ENCODE measurements around the gene CCDC3.

CCDC3 gene

GRCh38 chr10:12961416-12962205 lies 39.9 kb downstream of the CCDC3 start:
- DNase-seq (ENCODE audit: low spot score), result no peak

- no peak for DNase-seq (ENCODE audit: low spot score)
These were observed 40.6 kb downstream of the CCDC3 start for GRCh38 chr10:12960941-12961340.

- no peak for DNase-seq (ENCODE audit: low spot score)
These were observed 41.1 kb downstream of the CCDC3 start for GRCh38 chr10:12960334-12960898.

GRCh38 chr10:12958546-12959110 lies 42.9 kb downstream of the CCDC3 start:
- DNase-seq (ENCODE audit: low spot score), result no peak

GRCh38 chr10:12957081-12957480 lies 44.4 kb downstream of the CCDC3 start:
- no peak for DNase-seq (ENCODE audit: low spot score)

GRCh38 chr10:12954866-12955265 lies 46.6 kb downstream of the CCDC3 start:
- DNase-seq (ENCODE audit: low spot score), result no peak

GRCh38 chr10:12950583-12951128 lies 50.9 kb downstream of the CCDC3 start:
- no peak for DNase-seq (ENCODE audit: low spot score)

- DNase-seq (ENCODE audit: low spot score), result peak; percentile 7
These were observed 52.3 kb downstream of the CCDC3 start for GRCh38 chr10:12949248-12949647.

- no peak for DNase-seq (ENCODE audit: low spot score)
These were observed 53.8 kb downstream of the CCDC3 start for GRCh38 chr10:12947741-12948140.

- DNase-seq (ENCODE audit: low spot score), result no peak
These were observed 55.1 kb downstream of the CCDC3 start for GRCh38 chr10:12946372-12946771.

GRCh38 chr10:12945690-12946359 lies 55.7 kb downstream of the CCDC3 start:
- DNase-seq (ENCODE audit: low spot score), result peak; percentile 8

- no peak for DNase-seq (ENCODE audit: low spot score)
These were observed 56.6 kb downstream of the CCDC3 start for GRCh38 chr10:12944931-12945330.

- DNase-seq (ENCODE audit: low spot score), result no peak
These were observed 58.1 kb downstream of the CCDC3 start for GRCh38 chr10:12943425-12943824.

- no peak for DNase-seq (ENCODE audit: low spot score)
These were observed 59.5 kb downstream of the CCDC3 start for GRCh38 chr10:12941966-12942365.

GRCh38 chr10:12940791-12941190 lies 60.7 kb downstream of the CCDC3 start:
- no peak for DNase-seq (ENCODE audit: low spot score)

- DNase-seq (ENCODE audit: low spot score), result no peak
These were observed 63.2 kb downstream of the CCDC3 start for GRCh38 chr10:12938271-12938670.

GRCh38 chr10:12937527-12937926 lies 64.0 kb downstream of the CCDC3 start:
- no peak for DNase-seq (ENCODE audit: low spot score)

GRCh38 chr10:12934777-12935176 lies 66.7 kb downstream of the CCDC3 start:
- DNase-seq (ENCODE audit: low spot score), result no peak

GRCh38 chr10:12929381-12929780 lies 72.1 kb downstream of the CCDC3 start:
- DNase-seq (ENCODE audit: low spot score), result no peak

GRCh38 chr10:12928571-12928970 lies 72.9 kb downstream of the CCDC3 start:
- no peak for DNase-seq (ENCODE audit: low spot score)

GRCh38 chr10:12927896-12928295 lies 73.6 kb downstream of the CCDC3 start:
- DNase-seq (ENCODE audit: low spot score), result no peak

- no peak for DNase-seq (ENCODE audit: low spot score)
These were observed 75.7 kb downstream of the CCDC3 start for GRCh38 chr10:12925845-12926244.

- no peak for DNase-seq (ENCODE audit: low spot score)
These were observed 76.6 kb downstream of the CCDC3 start for GRCh38 chr10:12924911-12925310.
